ENCODE measurements around the gene DPH1.

The DPH1 gene

GRCh38 chr17:2082003-2082781 is 52.2 kb downstream of the DPH1 start:
- no peak for DNase-seq

DNA sequence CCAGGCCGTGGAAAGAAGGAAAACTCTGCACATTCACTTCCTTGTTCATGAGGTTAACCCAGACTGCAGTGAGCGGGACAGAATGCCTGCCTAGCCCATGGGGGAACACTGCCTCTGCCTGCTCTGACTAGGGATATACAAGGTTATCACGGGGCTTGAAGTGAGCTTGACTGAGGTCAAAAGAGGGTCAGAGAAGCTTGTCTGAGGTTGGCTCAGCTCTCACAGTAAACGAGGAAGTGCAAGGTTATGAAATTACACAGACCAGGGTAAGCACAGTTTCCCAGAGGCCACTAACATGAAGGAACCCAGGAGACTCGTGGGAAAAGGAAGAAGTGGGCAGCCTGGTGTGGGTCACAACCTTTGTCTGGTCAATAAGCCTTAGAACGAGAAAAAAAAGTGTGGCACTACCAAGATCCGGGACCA is 53.7 kb downstream of the DPH1 start:
- DNase-seq, result no peak

DNA sequence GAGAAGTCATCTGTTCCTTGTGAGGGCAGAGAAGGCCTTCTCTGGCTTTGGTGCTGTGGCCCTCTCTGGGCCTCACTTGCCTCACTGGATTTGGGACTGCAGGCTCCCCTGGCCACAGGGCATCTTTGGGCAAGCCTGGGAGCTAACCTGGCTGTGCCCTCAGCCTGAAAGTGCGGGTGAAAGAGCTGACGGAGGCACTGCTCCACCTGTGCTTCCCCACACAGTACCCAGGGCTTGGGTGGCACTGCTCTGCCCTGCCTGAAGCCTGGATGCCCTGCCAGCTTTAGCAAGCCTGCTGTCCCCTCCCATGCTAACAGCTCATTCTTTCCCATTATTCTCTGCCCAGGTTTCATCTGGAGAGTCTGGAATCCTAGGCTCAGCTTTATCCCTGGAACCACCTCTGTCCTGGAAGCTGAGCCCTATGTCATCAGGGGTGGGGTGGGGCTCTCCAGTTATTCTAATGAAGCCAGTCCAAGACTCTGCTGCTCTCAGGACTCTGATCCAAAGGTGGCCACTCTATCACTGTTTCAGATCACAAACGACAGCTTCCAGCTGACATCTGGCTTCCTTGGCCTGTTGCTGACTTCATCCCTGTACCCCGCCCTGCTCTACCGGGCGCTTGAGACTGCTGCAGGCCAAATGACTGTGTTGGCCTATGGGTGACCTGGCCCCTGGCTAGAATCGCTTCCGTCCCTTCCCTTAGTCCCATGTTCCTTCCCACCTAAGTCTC is 54.2 kb downstream of the DPH1 start:
- DNase-seq, result no peak

- DNase-seq, result no peak
These were observed 55.1 kb downstream of the DPH1 start for GRCh38 chr17:2084766-2085647.

DNA sequence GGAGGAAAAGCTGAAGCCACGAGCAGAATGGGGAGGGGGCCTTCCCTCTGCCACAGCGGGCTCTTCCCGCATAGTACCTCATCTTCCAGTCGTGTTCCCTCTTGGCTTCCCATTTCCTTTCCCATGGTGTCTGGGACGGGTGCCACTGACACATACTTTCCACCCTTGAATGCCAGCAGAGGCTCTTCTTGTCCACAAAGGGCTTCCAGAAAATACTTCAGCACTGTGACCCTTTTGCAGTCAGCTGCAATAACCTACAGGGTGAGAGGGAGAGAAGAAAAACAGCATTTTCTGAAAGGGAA is 55.6 kb downstream of the DPH1 start:
- DNase-seq, result no peak

DNA sequence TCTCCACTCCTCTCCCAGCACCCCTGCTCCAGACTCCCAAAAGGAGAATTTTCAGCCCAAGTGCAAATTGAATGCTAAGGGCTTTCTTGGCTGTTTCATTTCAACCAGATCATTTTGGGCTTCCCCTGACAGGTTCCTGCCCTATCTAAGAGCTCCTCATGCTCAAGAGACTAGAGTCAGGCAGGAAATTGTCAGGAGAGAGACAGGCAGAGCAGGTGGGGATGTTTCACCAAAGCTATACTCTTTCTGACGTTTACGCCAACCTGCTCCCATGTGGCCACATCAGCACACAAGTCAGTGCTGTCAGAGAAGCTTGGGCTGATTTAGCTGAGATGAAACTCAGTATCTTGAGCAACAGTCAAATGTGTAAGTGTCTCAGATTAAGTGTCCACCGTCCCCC is 56.4 kb downstream of the DPH1 start:
- DNase-seq, result no peak

DNA sequence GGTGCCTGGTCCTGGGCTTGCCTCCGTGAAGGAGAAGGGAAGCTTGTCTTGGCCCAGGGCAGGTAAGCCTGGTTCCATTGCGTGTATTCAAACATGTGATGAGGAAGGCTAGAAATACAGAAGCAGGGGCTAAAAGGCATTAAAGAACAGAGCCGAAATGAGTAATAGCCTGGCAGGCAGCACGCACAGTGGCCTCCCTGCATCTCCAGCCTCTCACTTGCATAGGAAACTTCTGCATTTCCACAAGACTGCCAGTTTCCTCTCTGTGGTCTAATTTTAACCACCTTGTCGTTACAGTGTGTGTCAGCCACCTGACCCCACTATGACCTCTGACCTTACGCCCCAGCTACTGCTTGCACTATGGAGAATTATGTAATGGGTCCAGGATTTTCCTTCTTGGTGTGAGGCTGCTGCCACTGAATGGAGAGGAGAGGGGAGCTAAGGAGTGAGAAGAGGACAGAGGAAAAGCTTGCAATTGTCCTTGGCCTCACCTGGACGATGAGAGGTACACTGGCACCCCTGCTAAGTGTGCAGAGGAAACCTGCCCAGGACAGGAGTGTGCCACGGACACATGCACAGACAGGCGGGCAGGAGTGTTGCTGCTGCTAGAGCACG is 57.8 kb downstream of the DPH1 start:
- DNase-seq, result peak; percentile 85

- DNase-seq, result no peak
These were observed 59.1 kb downstream of the DPH1 start for GRCh38 chr17:2089021-2089422.

DNA sequence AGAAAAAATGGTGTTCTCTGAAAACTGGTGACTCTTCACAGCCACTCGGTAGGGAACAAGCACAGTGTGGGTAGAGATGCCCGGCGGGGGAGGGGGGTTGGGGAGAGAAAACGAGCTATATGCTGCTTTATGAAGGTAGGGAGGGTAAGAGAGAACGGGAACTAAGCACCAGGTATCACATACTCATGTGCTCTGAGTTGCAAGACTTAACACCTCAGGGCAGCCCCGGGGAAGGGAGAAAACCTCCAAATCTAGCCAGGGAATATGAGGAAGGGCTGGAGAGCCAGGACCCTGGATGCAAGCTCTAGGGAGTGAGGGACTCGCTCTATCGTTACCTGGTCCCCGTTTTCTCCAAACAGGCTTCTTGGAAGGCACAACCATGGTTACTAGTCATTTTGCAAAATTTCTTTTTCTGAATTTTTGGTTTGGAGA is 60.3 kb downstream of the DPH1 start:
- DNase-seq, result no peak

DNA sequence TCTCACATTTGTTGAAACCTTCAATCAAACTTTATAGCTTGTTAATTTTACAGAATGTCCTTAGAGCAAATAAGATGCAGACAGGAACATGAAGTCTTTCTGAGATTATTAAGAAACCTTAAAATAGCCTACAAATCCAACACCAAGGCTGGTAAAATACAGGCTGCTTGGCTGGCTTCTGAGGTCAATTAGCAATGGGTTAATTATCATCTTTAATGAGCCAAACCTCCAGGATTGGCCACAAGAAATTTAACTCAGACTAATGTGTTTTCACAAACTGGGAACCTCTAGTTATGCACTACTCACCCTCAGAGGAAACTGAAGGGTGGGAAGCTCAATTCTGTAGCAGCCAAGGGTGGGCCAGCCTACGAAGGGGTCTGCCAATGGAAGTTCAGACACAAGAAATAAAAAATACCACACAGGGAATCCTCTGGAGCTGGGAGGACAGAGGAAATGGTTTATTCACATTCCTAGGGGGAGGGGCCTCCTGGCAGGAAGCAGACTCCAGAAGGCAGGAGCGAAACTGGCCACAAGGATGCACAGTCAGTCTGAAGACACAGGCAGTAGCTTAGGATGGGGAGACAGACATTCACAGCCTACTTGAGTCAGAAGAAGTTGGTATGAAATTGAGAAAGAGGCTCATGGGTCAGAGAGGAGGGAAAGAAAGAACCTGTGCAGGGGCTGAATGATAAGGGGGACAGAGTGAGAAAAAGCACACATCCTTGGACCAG is 61.0 kb downstream of the DPH1 start:
- DNase-seq, result no peak

DNA sequence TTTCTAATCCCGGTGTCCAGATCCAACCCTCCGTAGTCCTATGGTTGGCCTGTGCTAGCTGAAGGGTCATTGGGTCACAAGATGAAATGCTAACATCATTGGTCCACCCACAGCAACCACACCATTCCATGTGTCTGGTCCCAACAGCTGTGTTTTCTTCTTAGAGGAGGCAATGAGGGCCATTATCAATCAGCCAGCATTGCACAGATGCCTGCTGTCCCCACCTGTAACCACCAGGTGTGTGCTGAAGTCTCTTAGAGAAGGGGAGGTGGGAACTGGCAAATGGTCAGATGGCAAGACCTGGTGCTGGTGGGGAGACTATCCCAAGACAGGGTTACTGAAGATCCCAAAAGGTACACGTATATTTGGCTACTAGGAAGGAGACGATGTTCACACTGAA is 62.3 kb downstream of the DPH1 start:
- DNase-seq, result no peak

- DNase-seq, result no peak
These were observed 63.4 kb downstream of the DPH1 start for GRCh38 chr17:2093349-2093748.

Measured in SIG-M5 (cell line).